ENCODE data around the gene WDR4.
"Not testable (repeated sequence)": the region's sequence is repeated elsewhere in the genome, so short reads cannot be mapped to it uniquely, and the experiment has no call there.

WDR4 gene

DNA sequence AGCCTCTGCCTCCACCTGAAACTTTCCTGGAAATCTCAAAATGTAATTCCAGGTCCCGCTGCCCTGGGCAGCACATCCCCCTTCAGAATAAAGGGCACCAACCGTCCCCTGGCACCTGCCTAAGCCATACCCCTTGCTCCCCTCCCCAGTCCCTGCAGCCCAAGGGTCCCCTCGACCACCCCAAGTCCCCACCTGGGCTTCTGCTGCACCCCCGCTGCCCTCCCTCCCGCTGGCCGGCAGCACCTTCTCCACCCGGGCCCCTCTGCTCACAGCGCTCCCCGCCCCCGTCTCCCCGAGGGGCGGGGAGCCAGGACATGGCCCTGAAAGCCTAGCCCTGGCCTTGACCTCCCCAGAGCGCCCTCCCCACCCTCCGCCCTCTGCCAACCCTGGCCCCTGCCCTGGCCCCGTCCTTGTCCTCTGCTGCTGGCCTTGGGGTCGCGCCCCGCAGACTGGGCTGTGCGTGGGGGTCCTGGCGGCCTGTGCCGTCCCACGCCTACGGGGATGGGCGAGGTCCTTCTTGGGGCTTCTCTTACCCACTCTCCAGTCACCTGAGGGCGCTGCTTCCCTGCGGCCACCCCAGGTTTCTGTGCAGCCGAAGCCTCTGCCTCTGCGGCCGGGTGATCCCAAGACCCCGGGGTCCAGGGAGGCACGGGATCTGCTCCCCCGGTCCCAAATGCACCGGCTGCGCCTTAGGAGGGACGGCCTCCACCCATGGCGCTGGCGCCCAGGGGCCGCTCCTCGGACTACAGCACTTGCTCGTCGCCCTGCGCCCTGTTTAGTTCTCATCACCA, 41.7 kb downstream of the WDR4 start:
- DNase-seq: no peak

DNA sequence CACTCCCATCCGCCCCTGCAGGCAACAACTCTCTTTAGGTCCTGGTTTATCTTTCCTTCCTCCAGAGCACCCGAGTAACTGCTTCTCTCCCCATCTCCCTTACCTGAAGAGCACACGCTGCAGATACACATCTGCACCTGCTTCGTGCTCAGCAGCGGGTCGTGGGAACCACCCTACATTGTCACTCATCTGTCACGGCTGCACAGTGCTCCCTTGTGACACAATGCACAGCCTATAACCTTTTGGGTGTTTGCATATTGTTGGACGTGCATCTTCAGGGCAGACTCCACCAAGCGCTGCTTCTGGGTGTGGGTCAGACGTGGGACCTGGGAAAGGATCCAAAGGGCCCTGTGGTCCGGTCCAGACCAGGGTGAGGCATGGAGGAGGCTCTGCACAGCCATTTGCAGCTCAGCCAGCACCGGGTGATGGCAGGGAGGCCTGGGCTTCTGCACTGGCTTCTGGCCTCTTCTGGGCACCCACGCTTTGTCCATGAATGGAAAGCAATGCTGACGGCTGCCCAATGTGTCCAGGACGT, 42.5 kb downstream of the WDR4 start:
- no peak for DNase-seq

DNA sequence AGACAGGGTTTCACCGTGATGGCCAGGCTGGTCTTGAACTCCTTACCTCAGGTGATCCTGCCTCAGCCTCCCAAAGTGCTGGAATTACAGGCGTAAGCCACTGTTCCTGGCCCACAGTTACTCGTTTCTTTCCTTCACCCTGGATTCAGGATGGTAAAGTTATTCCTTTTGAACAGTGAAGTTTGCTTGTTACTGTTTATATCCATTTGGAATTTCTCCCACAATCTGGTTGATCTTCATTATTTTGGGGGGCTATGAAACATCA, 43.0 kb downstream of the WDR4 start:
- DNase-seq: no peak

DNA sequence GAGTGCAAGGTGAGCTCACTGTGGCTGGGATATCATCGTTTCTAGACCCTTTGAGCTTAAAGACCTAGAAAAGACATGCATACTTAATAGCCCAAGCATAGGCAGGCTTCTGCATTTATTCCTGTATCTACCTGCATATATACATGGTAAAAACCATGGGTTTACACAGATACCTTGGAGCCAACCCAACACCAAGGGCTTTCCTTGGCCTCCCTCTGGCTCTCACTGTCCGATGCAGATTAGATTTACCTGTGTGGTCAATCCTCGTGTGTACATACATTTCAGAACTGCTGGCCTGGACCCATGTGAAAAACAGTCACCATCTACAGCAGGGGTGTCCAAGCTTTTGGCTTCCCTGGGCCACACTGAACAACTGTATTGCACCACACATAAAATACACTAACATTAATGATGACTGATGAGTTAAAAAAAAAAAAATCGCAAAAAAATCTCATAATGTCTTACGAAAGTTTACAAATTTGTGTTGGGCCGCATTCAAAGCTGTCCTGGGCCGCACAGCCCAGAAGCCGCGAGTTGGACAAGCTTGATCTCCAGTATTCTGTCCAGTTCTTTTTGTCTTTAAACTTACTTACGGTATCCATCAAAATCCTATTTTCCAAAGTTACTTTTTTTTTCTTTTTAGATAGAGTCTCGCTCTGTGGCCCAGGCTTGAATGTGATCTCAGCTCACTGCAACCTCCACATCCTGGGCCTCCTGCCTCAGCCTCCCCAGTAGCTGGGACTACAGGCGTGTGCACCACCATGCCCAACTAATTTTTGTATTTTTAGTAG, 43.5 kb downstream of the WDR4 start:
- no peak for DNase-seq

DNA sequence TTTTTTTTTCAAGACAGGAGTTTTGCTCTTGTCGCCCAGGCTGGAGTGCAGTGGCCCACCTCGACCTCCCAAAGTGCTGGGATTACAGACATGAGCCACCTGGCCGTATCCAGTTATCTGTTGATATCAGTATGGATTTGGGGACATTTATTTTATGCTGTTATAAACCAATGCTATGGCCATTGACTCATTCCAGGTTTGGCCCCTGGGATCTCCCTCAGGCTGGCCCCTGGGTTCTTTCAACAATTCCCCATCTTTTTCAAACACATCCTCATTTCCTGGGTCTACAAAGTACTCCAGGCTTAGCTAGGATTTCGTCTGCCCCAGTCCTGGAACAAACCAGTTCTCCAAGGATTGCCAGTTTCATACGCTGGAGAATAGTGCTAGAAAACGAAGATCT, 44.1 kb downstream of the WDR4 start:
- no peak for DNase-seq

DNA sequence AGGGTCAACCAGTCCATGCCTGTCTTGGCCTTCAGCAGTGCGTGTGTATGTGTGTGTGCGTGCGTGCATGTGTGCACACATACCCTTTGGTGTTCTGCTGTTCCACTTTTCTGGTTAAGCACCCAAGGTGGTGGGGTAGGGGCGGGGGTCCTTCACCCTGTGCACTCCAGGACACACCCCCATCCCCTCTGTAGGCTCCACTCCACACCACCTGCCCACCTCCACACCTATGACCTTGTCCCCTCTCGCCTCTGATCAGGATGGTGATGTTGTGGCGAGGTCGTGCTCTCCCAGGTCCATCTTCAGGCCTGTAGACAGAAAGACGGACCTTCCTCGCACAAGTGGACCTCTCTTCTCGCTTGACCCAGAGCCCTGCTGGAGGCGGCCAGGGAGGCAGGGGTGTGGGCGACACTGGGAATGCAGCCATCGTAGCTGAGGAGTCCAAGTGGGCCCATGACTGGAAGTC, 44.6 kb downstream of the WDR4 start:
- no peak for DNase-seq

DNA sequence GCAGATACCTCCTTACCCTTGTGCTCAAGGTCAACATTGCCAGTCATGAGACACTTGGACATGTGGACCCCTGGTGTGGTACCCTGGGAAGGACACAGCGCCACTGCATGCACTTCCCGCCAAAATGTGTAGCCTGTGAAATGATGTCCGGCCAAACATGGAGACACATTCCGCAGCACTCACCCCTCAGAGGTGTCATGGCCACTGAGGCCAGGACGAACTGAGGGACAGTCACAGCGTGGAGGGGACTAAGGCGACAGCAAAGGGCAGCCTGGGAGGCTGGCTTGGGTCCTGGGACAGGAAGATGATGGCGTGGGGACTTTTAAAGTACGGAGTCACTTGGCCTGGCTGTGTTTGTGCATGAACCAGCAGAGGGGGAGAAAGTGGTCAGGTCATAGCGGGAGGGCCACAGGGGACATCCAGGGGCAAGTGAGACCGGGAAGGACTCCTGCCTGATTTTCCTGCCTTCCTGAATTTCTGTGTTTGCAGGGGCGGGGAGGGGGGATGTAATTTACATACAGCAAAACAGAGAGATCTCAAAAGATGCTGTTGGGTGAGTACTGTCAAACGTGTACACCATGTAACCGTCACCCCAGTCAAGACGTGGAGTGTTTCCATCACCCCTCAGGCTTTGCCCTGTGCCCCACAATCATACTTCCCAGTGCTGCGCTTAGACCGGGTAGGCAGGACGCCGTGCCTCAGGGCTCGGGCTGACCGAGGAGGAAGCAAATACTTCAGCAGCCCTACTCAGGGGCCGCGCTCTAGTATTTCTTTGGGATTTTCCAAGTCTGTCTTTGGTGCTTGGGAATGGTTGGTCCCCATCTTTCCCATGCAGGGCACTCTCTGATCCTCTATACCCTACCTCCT, 45.2 kb downstream of the WDR4 start:
- no peak for DNase-seq

DNA sequence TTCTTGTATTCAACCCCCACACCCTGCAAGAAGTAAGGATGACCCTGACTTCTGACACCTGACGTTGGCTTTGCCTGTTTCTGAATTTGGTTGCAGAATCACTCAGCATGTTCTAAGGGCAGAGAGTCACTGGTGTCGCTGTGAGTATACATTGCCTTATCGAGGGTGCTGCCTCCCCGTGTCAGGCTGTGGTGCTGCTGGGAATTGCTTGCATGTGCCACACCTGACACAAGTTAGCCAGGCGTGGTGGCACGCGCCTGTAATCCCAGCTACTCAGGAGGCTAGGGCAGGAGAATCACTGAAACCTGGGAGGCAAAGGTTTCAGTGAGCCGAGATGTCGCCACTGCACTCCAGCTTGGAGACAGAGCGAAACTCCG, 45.9 kb downstream of the WDR4 start:
- DNase-seq: peak; percentile 58

DNA sequence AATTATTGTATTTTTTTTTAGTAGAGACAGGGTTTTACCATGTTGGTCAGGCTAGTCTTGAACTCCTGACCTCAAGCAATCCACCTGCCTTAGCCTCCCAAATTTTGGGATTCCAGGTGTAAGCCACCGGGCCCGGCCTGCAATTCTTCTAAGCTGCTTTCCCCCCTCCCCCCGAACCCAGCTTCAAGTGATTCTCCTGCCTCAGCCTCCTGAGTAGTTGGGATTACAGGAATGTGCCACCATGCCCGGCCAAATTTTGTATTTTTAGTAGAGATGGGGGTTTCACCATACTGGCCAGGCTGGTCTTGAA, 47.1 kb downstream of the WDR4 start:
- DNase-seq: not testable (repeated sequence)

DNA sequence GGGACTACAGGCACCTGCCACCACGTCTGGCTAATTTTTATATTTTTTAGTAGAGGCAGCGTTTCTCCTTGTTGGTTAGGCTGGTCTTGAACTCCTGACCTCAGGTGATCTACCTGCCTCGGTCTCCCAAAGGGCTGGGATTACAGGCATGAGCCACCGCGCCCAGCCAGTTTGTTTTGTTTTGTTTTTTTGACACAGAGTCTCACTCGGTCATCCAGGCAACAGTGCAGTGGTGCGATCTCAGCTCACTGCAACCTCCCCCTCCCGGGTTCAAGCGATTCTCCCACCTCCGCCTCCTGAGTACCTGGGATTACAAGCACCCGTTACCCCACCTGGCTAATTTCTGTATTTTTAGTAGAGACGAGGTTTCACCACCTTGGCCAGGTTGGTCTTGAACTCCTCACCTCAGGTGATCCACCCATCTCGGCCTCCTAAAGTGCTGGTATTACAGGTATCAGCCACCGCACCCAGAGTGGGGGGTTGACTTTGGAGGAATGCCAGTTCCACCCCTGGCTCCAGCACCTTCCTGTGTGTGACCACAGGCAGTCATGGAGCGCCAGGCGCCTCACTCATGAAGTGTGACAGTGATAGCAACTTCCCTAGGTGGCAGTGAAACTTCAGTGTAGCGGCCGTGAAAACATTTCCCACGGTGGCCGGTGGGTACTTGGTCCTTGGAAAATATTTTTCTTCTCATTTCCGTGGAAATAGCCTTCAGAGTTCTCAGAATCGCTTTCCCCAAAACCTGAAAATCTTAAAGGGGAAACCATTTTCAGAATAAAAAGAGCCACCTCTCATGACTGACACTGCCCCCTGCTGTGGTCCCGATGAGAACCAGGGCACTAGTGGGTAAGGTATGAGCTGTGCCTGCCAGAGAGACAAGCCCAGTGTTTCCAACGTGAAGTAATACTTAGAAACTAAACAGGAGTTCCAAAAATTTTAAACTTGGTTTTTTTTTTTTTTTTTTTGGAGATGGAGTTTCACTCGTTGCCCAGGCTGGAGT, 48.6 kb downstream of the WDR4 start:
- no peak for DNase-seq

DNA sequence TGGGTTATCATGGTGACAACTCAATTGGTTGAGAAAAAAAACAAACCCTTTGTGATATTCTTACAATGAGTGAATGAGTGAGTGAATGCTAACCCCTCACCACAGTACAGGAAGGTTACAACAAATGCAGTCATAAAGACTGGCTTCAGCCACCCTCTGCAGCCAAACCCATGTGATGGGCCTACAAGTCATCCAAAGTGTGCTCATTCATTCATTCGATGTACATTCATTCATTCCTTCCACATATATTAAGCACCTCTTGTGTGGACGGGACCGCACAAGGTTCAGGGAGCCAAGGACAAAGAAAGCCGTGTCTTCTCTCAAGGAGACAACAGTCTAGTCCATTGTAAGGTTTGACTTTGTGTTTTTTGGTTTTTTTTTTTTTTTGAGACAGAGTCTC, 49.4 kb downstream of the WDR4 start:
- DNase-seq: no peak

DNA sequence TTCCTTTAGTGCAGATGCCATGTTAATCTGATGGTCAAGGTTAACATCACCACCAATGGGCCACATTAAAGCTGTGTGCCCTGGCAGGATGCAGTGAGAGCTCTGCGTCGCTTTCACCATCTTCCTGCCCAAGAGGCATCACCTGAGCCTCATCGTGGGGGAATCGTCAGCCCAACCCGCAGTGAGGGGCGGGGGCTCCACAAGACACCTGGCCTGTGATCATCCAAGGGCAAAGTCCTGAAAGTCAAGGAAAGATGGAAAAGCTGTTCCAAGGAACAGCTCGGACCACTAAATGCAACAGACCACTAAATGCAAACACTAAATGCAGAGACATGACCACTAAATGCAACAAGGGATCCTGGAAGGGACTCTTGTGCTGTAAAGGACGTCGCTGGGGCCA, 49.9 kb downstream of the WDR4 start:
- DNase-seq: no peak

DNA sequence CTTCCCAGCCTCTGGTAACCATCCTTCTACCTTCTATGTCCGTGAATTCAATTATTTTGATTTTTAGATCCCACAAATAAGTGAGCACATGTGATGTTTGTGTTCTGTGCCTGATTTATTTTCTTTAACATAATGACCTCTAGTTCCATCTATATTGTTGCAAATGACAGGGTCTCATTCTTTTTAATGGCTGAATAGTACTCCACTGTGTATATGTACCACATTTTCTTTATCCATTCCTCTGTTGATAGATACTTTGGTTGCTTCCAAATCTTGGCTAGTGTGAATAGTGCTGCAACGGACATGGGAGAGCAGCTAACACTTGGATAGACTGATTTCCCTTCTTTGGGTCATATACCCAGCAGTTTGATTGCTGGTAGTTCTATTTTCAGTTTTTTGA, 51.8 kb downstream of the WDR4 start:
- DNase-seq: no peak

DNA sequence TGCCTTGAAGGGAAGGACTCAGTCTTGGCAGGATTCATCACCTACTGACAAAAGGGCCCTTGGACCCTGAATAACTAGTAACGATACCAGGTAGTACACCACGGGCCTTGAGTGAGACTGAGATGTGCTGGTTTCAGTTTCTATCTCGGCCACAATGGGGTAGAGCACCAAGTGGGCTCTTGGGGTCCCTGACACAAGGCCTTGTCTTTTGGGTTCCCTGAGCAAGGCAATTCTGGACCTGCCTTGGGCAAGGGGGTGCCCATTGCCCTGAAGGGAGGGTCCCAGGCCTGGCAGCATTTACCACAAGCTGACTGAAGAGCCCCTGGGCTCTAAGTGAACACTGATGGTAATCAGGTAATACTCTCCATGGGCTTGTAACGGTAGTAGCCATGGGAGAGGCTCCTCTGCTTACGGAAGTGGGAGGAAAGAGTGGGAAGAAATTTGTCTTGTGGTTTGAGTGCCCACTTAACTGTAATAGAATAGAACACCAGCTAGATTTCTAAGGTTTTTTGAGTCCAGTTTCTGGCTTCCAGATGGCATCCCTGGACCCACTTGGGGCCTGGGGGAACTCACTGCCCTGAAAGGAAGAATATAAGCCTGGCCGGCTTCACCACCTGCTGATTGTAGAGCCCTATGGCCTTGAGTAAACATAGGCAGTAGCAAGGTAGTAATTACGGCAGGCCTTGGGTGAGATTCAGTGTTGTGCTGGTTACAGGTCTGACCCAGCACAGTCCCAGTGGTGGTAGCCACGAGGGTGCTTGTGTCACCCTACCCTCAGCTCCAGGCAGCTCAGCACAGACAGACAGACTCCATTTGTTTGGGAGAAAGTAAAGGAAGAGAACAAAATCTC, 58.5 kb downstream of the WDR4 start:
- no peak for DNase-seq

DNA sequence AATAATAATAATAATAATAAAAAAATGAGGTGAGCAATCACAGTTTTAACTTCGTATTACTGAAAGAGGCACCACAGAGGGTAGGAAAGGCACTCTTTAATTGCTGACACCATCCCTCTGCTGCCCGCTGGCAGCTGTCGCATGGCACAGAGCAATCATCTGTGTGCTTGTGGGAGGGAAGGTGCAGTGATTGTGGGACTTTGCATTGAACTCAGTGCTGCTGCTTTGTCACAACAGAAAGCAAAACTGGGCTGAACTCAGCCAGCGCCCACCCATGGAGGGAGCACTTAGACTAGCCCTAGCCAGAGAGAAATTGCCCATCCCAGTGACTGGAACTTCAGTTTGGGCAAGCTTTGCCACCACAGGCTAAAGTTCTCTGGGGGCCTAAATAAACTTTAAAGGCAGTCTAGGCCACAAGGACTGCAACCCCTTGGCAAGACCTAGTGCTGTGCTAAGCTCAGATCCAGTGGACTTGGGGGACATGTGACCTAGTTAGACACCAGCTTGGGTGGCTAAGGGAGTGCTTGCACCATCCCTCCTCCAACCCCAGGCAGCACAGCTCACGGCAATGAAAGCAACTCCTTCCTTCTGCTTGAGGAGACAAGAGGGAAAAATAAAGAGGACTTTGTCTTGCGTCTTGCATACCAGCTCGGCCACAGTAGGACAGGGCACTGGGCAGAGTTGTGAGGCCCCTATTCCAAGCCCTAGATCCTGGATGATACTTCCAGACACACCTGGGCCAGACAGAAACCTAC, 59.3 kb downstream of the WDR4 start:
- no peak for DNase-seq

DNA sequence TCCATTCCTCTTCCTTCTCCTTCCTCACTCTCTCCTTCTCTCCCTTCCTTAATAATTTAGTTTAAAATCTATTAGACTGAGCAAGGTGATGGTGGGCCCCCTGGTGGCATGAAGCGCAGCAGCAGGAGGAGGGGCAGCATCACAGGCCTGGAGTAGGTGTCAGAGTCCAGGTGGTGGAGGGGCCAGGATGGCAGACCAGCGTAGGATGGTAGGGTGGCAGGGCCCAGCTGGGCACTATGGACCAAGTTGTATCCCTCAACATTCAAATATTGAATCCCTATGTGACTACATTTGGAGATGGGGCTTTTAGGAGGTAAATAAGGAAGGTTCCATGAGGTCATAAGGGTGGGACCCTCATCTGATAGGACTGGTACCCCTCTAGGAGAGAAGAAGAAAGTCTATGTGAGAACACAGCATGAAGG, 61.0 kb downstream of the WDR4 start:
- DNase-seq: peak; percentile 5

DNA sequence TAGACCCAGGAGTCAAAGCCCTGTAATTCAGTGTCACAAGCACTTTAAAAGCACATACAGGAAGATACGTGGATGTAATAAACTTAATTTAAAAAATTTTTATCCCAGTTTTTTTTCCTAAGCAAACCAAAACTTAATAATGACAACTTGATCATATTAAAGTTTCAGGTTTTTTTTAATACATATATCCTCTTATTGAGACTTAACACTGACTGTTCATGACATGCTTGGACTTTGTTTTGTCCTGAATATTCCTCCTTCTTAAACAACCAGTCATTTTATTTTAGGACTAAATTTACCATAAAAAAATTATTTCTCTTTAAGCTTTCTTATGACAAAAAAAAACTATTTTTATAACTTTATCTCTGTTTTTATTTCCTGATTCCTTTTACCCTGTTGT, 64.1 kb downstream of the WDR4 start:
- DNase-seq: no peak

DNA sequence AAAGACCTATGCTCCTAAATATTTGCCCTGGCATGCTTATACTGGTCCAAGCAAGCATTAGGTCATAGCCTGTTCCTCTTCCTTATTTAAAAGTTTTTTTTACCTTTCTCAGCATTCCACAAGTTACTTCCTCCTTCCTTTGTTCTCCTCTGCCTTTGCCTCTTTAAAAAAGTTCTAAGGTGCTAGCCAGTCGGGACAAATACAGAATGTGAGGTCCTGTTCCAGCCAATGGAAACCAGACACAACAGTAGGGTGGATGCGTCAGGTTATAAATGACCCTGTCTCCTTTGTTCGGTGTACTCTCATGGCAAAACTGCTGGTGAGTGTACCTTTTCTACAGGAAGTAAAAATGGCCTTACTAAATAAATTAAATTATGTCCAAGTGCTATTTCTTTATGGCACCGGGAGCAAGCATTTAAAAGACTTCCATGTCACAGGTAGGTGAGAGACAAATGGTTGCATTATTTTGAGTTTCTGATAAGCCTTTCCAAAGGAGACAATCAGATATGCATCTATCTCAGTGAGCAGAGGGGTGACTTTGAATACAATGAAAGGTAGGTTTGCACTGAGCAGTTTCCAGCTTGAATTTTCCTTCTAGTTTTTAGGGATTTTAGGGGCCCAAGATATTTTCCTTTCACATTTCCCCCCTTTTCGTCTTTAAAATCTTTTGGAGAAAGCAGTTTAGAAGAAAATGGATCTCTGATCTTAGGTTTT, 66.7 kb downstream of the WDR4 start:
- not testable (repeated sequence) for DNase-seq

DNA sequence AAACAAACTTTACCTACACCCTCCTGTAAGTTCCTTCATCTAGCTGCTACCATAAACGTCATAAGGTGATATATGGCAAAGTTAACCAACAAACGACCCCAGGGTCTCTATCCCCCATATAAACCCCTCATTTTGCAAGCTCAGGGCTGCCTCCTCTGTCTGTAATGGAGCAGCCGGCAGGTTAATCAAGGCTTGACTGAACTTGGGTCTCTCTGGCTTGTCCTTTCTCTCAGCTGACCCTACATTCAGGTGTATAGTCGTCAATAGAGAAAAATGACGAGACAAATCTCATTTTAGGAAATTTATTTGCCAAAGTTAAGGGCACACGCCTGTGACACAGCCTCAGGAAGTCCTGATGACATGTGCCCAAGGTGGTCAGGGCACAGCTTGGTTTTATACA, 67.4 kb downstream of the WDR4 start:
- no peak for DNase-seq
